SU-DHL-6 (cell line): ENCODE results near the gene CHD2.

ENCODE experiments used
- H2AFZ ChIP-seq: fragments of 200-600 bp; sonication (generic); 2 replicates; pipeline ENCODE4 v1.6.1; 2014; ENCODE audit warnings: low read depth, mild to moderate bottlenecking, moderate library complexity, mixed read lengths, antibody characterized with exemption, low read length; ENCODE audit not compliant: severe bottlenecking
- H3F3A ChIP-seq: fragments of 200-600 bp; shearing (Covaris generic); 2 replicates; pipeline ENCODE4 v1.6.0; 2016; ENCODE audit warnings: antibody characterized with exemption, mild to moderate bottlenecking; ENCODE audit not compliant: insufficient read depth
- H3K27ac ChIP-seq: fragments of 200-600 bp; sonication (generic); 2 replicates; pipeline ENCODE4 v1.5.1; 2016; ENCODE audit warnings: low read depth, mild to moderate bottlenecking, low read length, moderate library complexity, mixed read lengths
- H3K27me3 ChIP-seq: fragments of 200-600 bp; sonication (generic), shearing (Covaris generic); 2 replicates; pipeline ENCODE4 v1.6.0; 2014; ENCODE audit warnings: mild to moderate bottlenecking, low read length
- H3K36me3 ChIP-seq: fragments of 200-600 bp; sonication (generic); 2 replicates; pipeline ENCODE4 v1.6.1; 2014; ENCODE audit warnings: mild to moderate bottlenecking, low read length, mixed read lengths
- H3K4me2 ChIP-seq: fragments of 300-600, 200-600 bp; shearing (Covaris generic), sonication (generic); 2 replicates; pipeline ENCODE4 v1.6.0; 2014; ENCODE audit warnings: low read length, low read depth, mild to moderate bottlenecking; ENCODE audit not compliant: poor library complexity, severe bottlenecking
- H3K4me3 ChIP-seq: fragments of 200-600 bp; sonication (generic); 2 replicates; pipeline ENCODE4 v1.5.1; 2014; ENCODE audit warnings: antibody characterized with exemption, low read length, mild to moderate bottlenecking, mixed read lengths; ENCODE audit not compliant: insufficient read depth, poor library complexity, severe bottlenecking
- H3K79me2 ChIP-seq: fragments of 200-600 bp; sonication (generic); 2 replicates; pipeline ENCODE4 v1.6.1; 2014; ENCODE audit warnings: mild to moderate bottlenecking, low read length, moderate library complexity; ENCODE audit not compliant: insufficient read depth
- H3K9ac ChIP-seq: fragments of 200-600 bp; sonication (generic); 2 replicates; pipeline ENCODE4 v1.7.0; 2014; ENCODE audit warnings: mild to moderate bottlenecking, low read length
- H3K9me2 ChIP-seq: fragments of 200-600 bp; sonication (generic); replicated peaks from 2 replicates; pipeline ENCODE4 v1.6.1; 2014; ENCODE audit warnings: low read length; ENCODE audit not compliant: insufficient read depth
- H3K9me3 ChIP-seq: fragments of 200-600 bp; sonication (generic); 2 replicates; pipeline ENCODE4 v1.6.1; 2014; ENCODE audit warnings: low read length, mixed read lengths; ENCODE audit not compliant: insufficient read depth
- H4K20me1 ChIP-seq: fragments of 200-600 bp; sonication (generic); 2 replicates; pipeline ENCODE4 v1.6.1; 2014; ENCODE audit warnings: low read depth, mild to moderate bottlenecking, antibody characterized with exemption, low read length, moderate library complexity, mixed read lengths
- CTCF ChIP-seq: fragments of 200-600 bp; sonication (generic); IDR thresholded peaks from one replicate; pipeline ENCODE4 v1.5.1; 2017; ENCODE audit warnings: antibody characterized with exemption, mild to moderate bottlenecking, low read length, moderate library complexity; ENCODE audit not compliant: insufficient read depth, poor library complexity, severe bottlenecking
- EZH2phosphoT487 ChIP-seq: fragments of 200-600 bp; sonication (generic), shearing (Covaris generic); conservative IDR thresholded peaks from 2 replicates; pipeline ENCODE4 v1.6.1; 2018; ENCODE audit warnings: mild to moderate bottlenecking, antibody characterized with exemption, low read length, moderate library complexity, mixed read lengths

Gene CHD2

GRCh38 chr15:93072011-93072410 lies 171.9 kb downstream of the CHD2 start:
- Histone ChIP-seq H3K79me2 (no peaks in the 10 kb centered on the region), H3K27me3 (no peaks in the 10 kb centered on the region), H3K9me2 (no peaks in the 10 kb centered on the region), H3K4me2 (no peak overlapping the region), H3K27ac (no peak overlapping the region), H3K9ac (no peak overlapping the region), H3K36me3 (no peaks in the 10 kb centered on the region), H3K9me3 (no peaks in the 10 kb centered on the region), H3F3A (no peaks in the 10 kb centered on the region), H3K4me3 (no peak overlapping the region), H4K20me1 (no peaks in the 10 kb centered on the region), H2AFZ (no peak overlapping the region)
- TF ChIP-seq CTCF (no peak), EZH2phosphoT487 (no peak)

GRCh38 chr15:93072411-93073394 lies 172.6 kb downstream of the CHD2 start:
- H3K27me3 ChIP-seq = no peaks in the 10 kb centered on the region
- no peaks in the 10 kb centered on the region for H3K9me2 ChIP-seq
- no peaks in the 10 kb centered on the region for H4K20me1 ChIP-seq
- H3K4me2 ChIP-seq = no peak overlapping the region
- H2AFZ ChIP-seq = no peak overlapping the region
- no peaks in the 10 kb centered on the region for H3K9me3 ChIP-seq
- no peaks in the 10 kb centered on the region for H3K36me3 ChIP-seq
- H3K4me3 ChIP-seq = no peak overlapping the region
- no peak overlapping the region for H3K9ac ChIP-seq
- no peaks in the 10 kb centered on the region for H3F3A ChIP-seq
- TF ChIP-seq CTCF (no peak), EZH2phosphoT487 (no peak)
- no peak overlapping the region for H3K27ac ChIP-seq
- H3K79me2 ChIP-seq = no peaks in the 10 kb centered on the region

GRCh38 chr15:93073465-93073952 lies 173.4 kb downstream of the CHD2 start:
- no peak overlapping the region for H3K4me2 ChIP-seq
- no peaks in the 10 kb centered on the region for H3K27me3 ChIP-seq
- TF ChIP-seq EZH2phosphoT487 (no peak), CTCF (no peak)
- H3K27ac ChIP-seq = no peak overlapping the region
- H3K9me3 ChIP-seq = no peaks in the 10 kb centered on the region
- no peak overlapping the region for H3K9ac ChIP-seq
- no peak overlapping the region for H3K4me3 ChIP-seq
- H3F3A ChIP-seq = no peaks in the 10 kb centered on the region
- no peaks in the 10 kb centered on the region for H3K79me2 ChIP-seq
- H4K20me1 ChIP-seq = no peaks in the 10 kb centered on the region
- no peaks in the 10 kb centered on the region for H3K9me2 ChIP-seq
- H2AFZ ChIP-seq = no peak overlapping the region
- no peaks in the 10 kb centered on the region for H3K36me3 ChIP-seq
